Measurements from ENCODE around the gene FAT2. TPM values are rescaled to one million over a fixed set of nuclear protein-coding genes. Genes with fewer than 3 reads are reported as not detected.
"Not testable (repeated sequence)": the region's sequence is repeated elsewhere in the genome, so short reads cannot be mapped to it uniquely, and the experiment has no call there.

FAT2 gene
- total RNA-seq, 2 donors from 2014 or later, result not detected

GRCh38 chr5:151585344-151585743, 5.8 kb downstream of the FAT2 start:
- not testable (repeated sequence) for DNase-seq; ATAC-seq (replicated peaks in 1 of 2); H3K4me3 Mint-ChIP-seq; H3K4me1 Mint-ChIP-seq (ENCODE audit: low read depth); H3K36me3 Mint-ChIP-seq (ENCODE audit: insufficient read depth in 2 of 2); H3K9me3 Mint-ChIP-seq; H3K27ac Mint-ChIP-seq; H3K27me3 Mint-ChIP-seq (ENCODE audit: low read depth)

- H3K27ac Mint-ChIP-seq, result no peak overlapping the region
- H3K9me3 Mint-ChIP-seq, result no peaks in the 10 kb centered on the region
Measured at GRCh38 chr5:151584057-151584937, 6.8 kb downstream of the FAT2 start.

GRCh38 chr5:151581812-151582583, 9.1 kb downstream of the FAT2 start:
- Mint-ChIP-seq H3K27ac (no peak overlapping the region), H3K27me3 (ENCODE audit: low read depth) (no peaks in the 10 kb centered on the region), H3K36me3 (ENCODE audit: insufficient read depth in 2 of 2) (no peaks in the 10 kb centered on the region), H3K4me3 (no peak overlapping the region), H3K9me3 (no peaks in the 10 kb centered on the region), H3K4me1 (ENCODE audit: low read depth) (peaks cover 13% of the 10 kb centered on the region)
- ATAC-seq (replicated peaks in 1 of 2), result no peak
- DNase-seq, result no peak

More at GRCh38 chr5:151584057-151584937, 6.8 kb downstream of the FAT2 start:
- Mint-ChIP-seq H3K4me3 (no peak overlapping the region), H3K27me3 (ENCODE audit: low read depth) (no peaks in the 10 kb centered on the region), H3K36me3 (ENCODE audit: insufficient read depth in 2 of 2) (no peaks in the 10 kb centered on the region), H3K4me1 (ENCODE audit: low read depth) (no peaks in the 10 kb centered on the region)
- ATAC-seq (replicated peaks in 1 of 2) (no peak), DNase-seq (no peak)

GRCh38 chr5:151581347-151581746, 9.8 kb downstream of the FAT2 start:
- Mint-ChIP-seq H3K9me3 (no peaks in the 10 kb centered on the region), H3K27me3 (ENCODE audit: low read depth) (no peaks in the 10 kb centered on the region), H3K4me3 (no peak overlapping the region), H3K36me3 (ENCODE audit: insufficient read depth in 2 of 2) (no peaks in the 10 kb centered on the region), H3K27ac (no peak overlapping the region), H3K4me1 (ENCODE audit: low read depth) (peaks cover 15% of the 10 kb centered on the region)
- DNase-seq (no peak), ATAC-seq (replicated peaks in 1 of 2) (no peak)

- H3K9me3 Mint-ChIP-seq, result no peaks in the 10 kb centered on the region
- DNase-seq (no peak), ATAC-seq (replicated peaks in 1 of 2) (no peak)
- no peak overlapping the region for H3K27ac Mint-ChIP-seq
- H3K4me3 Mint-ChIP-seq, result no peak overlapping the region
- peaks cover 15% of the 10 kb centered on the region for H3K4me1 Mint-ChIP-seq (ENCODE audit: low read depth)
- no peaks in the 10 kb centered on the region for H3K27me3 Mint-ChIP-seq (ENCODE audit: low read depth)
- H3K36me3 Mint-ChIP-seq (ENCODE audit: insufficient read depth in 2 of 2), result no peaks in the 10 kb centered on the region
Measured at GRCh38 chr5:151580858-151581257, 10.3 kb downstream of the FAT2 start.

GRCh38 chr5:151580239-151580638, 10.9 kb downstream of the FAT2 start:
- Mint-ChIP-seq H3K9me3 (no peaks in the 10 kb centered on the region), H3K27ac (no peak overlapping the region), H3K27me3 (ENCODE audit: low read depth) (no peaks in the 10 kb centered on the region), H3K36me3 (ENCODE audit: insufficient read depth in 2 of 2) (no peaks in the 10 kb centered on the region), H3K4me1 (ENCODE audit: low read depth) (peaks cover 15% of the 10 kb centered on the region), H3K4me3 (no peak overlapping the region)
- DNase-seq (no peak), ATAC-seq (replicated peaks in 1 of 2) (no peak)

- H3K9me3 Mint-ChIP-seq; ATAC-seq (replicated peaks in 1 of 2); H3K4me3 Mint-ChIP-seq; H3K27ac Mint-ChIP-seq; H3K27me3 Mint-ChIP-seq (ENCODE audit: low read depth); DNase-seq; H3K36me3 Mint-ChIP-seq (ENCODE audit: insufficient read depth in 2 of 2): not testable (repeated sequence)
- H3K4me1 Mint-ChIP-seq (ENCODE audit: low read depth), result peaks cover 15% of the 10 kb centered on the region
Measured at GRCh38 chr5:151579146-151579545, 12.0 kb downstream of the FAT2 start.

GRCh38 chr5:151578326-151579025, 12.7 kb downstream of the FAT2 start:
- Mint-ChIP-seq H3K4me3 (no peak overlapping the region), H3K36me3 (ENCODE audit: insufficient read depth in 2 of 2) (no peaks in the 10 kb centered on the region), H3K27ac (no peak overlapping the region), H3K9me3 (no peaks in the 10 kb centered on the region), H3K4me1 (ENCODE audit: low read depth) (peaks cover 15% of the 10 kb centered on the region), H3K27me3 (ENCODE audit: low read depth) (no peaks in the 10 kb centered on the region)
- ATAC-seq (replicated peaks in 1 of 2) (no peak), DNase-seq (no peak)

GRCh38 chr5:151577566-151577965, 13.6 kb downstream of the FAT2 start:
- DNase-seq (no peak), ATAC-seq (replicated peaks in 1 of 2) (no peak)
- Mint-ChIP-seq H3K4me3 (peak overlapping the region in 1 of 2 donors; percentile 8), H3K36me3 (ENCODE audit: insufficient read depth in 2 of 2) (no peaks in the 10 kb centered on the region), H3K27me3 (ENCODE audit: low read depth) (no peaks in the 10 kb centered on the region), H3K27ac (no peak overlapping the region), H3K4me1 (ENCODE audit: low read depth) (peaks cover 15% of the 10 kb centered on the region), H3K9me3 (no peaks in the 10 kb centered on the region)

- no peak for ATAC-seq (replicated peaks in 1 of 2)
- H3K4me3 Mint-ChIP-seq, result no peak overlapping the region
Measured at GRCh38 chr5:151574444-151574996, 16.6 kb downstream of the FAT2 start.

GRCh38 chr5:151572657-151573368, 18.3 kb downstream of the FAT2 start:
- ATAC-seq (replicated peaks in 1 of 2), result no peak
- no peak overlapping the region for H3K4me3 Mint-ChIP-seq
- no peak for DNase-seq
- peaks cover 24% of the 10 kb centered on the region for H3K4me1 Mint-ChIP-seq (ENCODE audit: low read depth)
- H3K36me3 Mint-ChIP-seq (ENCODE audit: insufficient read depth in 2 of 2), result no peaks in the 10 kb centered on the region
- H3K27ac Mint-ChIP-seq, result no peak overlapping the region
- no peaks in the 10 kb centered on the region for H3K9me3 Mint-ChIP-seq
- H3K27me3 Mint-ChIP-seq (ENCODE audit: low read depth), result no peaks in the 10 kb centered on the region

More at GRCh38 chr5:151574444-151574996, 16.6 kb downstream of the FAT2 start:
- Mint-ChIP-seq H3K36me3 (ENCODE audit: insufficient read depth in 2 of 2) (no peaks in the 10 kb centered on the region), H3K27ac (no peak overlapping the region), H3K4me1 (ENCODE audit: low read depth) (peaks cover 18% of the 10 kb centered on the region), H3K27me3 (ENCODE audit: low read depth) (no peaks in the 10 kb centered on the region), H3K9me3 (no peaks in the 10 kb centered on the region)
- no peak for DNase-seq

All from activated T-cell treated with anti-CD3 and anti-CD28 coated beads, Interleukin-2, amount 50 U/mL, for 72 hours (primary cell).